HCT116 (cell line): ENCODE results near the gene ATG14. TPM values are rescaled to one million over a fixed set of nuclear protein-coding genes. Genes with fewer than 3 reads are reported as not detected.

Experiments
- ATAC-seq: fragments of 200-7000 bp; cut with Tn5 transposase; 2 replicates; pipeline ENCODE4 v1.9.1; 2020; ENCODE audit warnings: mild to moderate bottlenecking, moderate library complexity
- BruUV-seq: library from RNA; stranded (reverse); fragments of 400-500 nt; replicated peaks from 2 replicates; lab custom pipeline; 2021; lab: Mats Ljungman, UMichigan
- CTCF ChIA-PET: fragments of 300-600 bp; sonication (Branson Sonifier 250); formaldehyde crosslinking; loops from one replicate; lab custom pipeline; 2021; ENCODE audit warnings: antibody characterized with exemption; lab: Charles Lee
- POLR2A ChIA-PET: fragments of 300-600, 350-600 bp; sonication (Branson Sonifier 250); formaldehyde crosslinking; loops from one replicate; lab custom pipeline; 2021; ENCODE audit warnings: antibody characterized with exemption; lab: Charles Lee
- RAD21 ChIA-PET, 2 experiments: fragments of 300-600 bp; sonication (Branson Sonifier 250); formaldehyde crosslinking; loops; one replicate each; lab custom pipeline; 2023; ENCODE audit warnings: low total read pairs in 2 of 2; ENCODE audit not compliant: uncharacterized antibody in 2 of 2, unreplicated experiment in 2 of 2, low non-redundant PET in 1 of 2; lab: Charles Lee
- DNase-seq: peaks from one replicate; pipeline ENCODE4 v3.0.0-alpha.2; 2010; ENCODE audit warnings: low read depth, low spot score
- H2AFZ ChIP-seq: fragments of 200-600 bp; shearing (Covaris generic), sonication (generic); 2 replicates; pipeline ENCODE4 v1.6.1; 2017; ENCODE audit warnings: low read depth, mixed run types, mixed read lengths, antibody characterized with exemption, low read length; ENCODE audit not compliant: poor library complexity, severe bottlenecking
- H3K27ac ChIP-seq: 2 replicates; pipeline ENCODE4 v1.5.1; 2012; ENCODE audit warnings: low read depth, low read length
- H3K27me3 ChIP-seq: fragments of 200-600 bp; sonication (generic); 2 replicates; pipeline ENCODE4 v1.6.1; 2016; ENCODE audit warnings: mixed run types, low read length, mixed read lengths; ENCODE audit not compliant: insufficient read depth
- H3K36me3 ChIP-seq, 2 experiments: fragments of 200-500 bp in 1 of 2; fragments of 200-600 bp in 1 of 2; sonication (Bioruptor generic) in 1 of 2; sonication (generic) in 1 of 2; 2 replicates each; pipeline versions ENCODE4 v1.5.1 to v1.6.1; 2014 to 2016; ENCODE audit warnings: low read length in 2 of 2, inconsistent platforms in 1 of 2, mixed read lengths in 1 of 2, mixed run types in 1 of 2; ENCODE audit not compliant: insufficient read depth in 2 of 2, control insufficient read depth in 1 of 2
- H3K4me1 ChIP-seq, 2 experiments: fragments of 200-600 bp in 1 of 2; sonication (generic) in 1 of 2; 2 replicates each; pipeline versions ENCODE4 v1.5.1 to v1.6.1; 2012 to 2017; ENCODE audit warnings: low read length in 2 of 2, inconsistent platforms in 1 of 2, mild to moderate bottlenecking in 1 of 2, mixed read lengths in 1 of 2, mixed run types in 1 of 2, moderate library complexity in 1 of 2; ENCODE audit not compliant: insufficient read depth in 2 of 2, control insufficient read depth in 1 of 2
- H3K4me2 ChIP-seq: fragments of 200-600 bp; sonication (generic); 2 replicates; pipeline ENCODE4 v1.6.1; 2017; ENCODE audit warnings: mixed run types, low read length, mixed read lengths
- H3K4me3 ChIP-seq, 2 experiments: fragments of 200-600 bp in 1 of 2; sonication (generic) in 1 of 2; replicated peaks in 1 of 2; 2 replicates each; pipeline ENCODE4 v1.5.1; 2011 to 2016; ENCODE audit warnings: low read length in 2 of 2, control low read depth in 1 of 2, low read depth in 1 of 2, mild to moderate bottlenecking in 1 of 2, mixed read lengths in 1 of 2, mixed run types in 1 of 2
- H3K79me2 ChIP-seq: fragments of 200-600 bp; sonication (generic); 2 replicates; pipeline ENCODE4 v1.6.1; 2017; ENCODE audit warnings: mild to moderate bottlenecking, mixed run types, low read length, moderate library complexity, mixed read lengths; ENCODE audit not compliant: insufficient read depth
- H3K9ac ChIP-seq: fragments of 200-600 bp; sonication (generic); 2 replicates; pipeline ENCODE4 v1.6.1; 2016; ENCODE audit warnings: low read length, mixed read lengths
- H3K9me2 ChIP-seq: fragments of 200-600 bp; sonication (generic), shearing (Covaris generic); 2 replicates; pipeline ENCODE4 v1.6.1; 2017; ENCODE audit warnings: mixed run types, mild to moderate bottlenecking, moderate library complexity; ENCODE audit not compliant: insufficient read depth
- H3K9me3 ChIP-seq, 2 experiments: fragments of 200-500 bp in 1 of 2; fragments of 200-600 bp in 1 of 2; sonication (Bioruptor generic) in 1 of 2; sonication (generic) in 1 of 2; 2 replicates each; pipeline ENCODE4 v1.6.1; 2014 to 2017; ENCODE audit warnings: low read length in 2 of 2, mixed read lengths in 2 of 2, inconsistent platforms in 1 of 2, low read depth in 1 of 2, mild to moderate bottlenecking in 1 of 2, mixed run types in 1 of 2, moderate library complexity in 1 of 2; ENCODE audit not compliant: control insufficient read depth in 1 of 2, insufficient read depth in 1 of 2
- H4K20me1 ChIP-seq: fragments of 200-600 bp; sonication (generic), shearing (Covaris generic); 2 replicates; pipeline ENCODE4 v1.6.1; 2017; ENCODE audit warnings: mixed run types, mild to moderate bottlenecking, moderate library complexity; ENCODE audit not compliant: insufficient read depth
- CBX3 ChIP-seq: IDR thresholded peaks from 2 replicates; pipeline ENCODE4 v1.6.1; 2012; ENCODE audit warnings: low read depth
- CEBPB ChIP-seq: IDR thresholded peaks from 2 replicates; pipeline ENCODE4 v1.6.1; 2012; ENCODE audit warnings: low read depth
- CTCF ChIP-seq, 3 experiments: fragments of 200-600 bp in 1 of 3; sonication (generic) in 1 of 3; IDR thresholded peaks in 2 of 3; conservative IDR thresholded peaks in 1 of 3; 2 replicates each; pipeline ENCODE4 v1.5.1; 2012 to 2017; ENCODE audit warnings: low read depth in 2 of 3, low read length in 2 of 3, antibody characterized with exemption in 1 of 3, borderline replicate concordance in 1 of 3, control low read depth in 1 of 3, mild to moderate bottlenecking in 1 of 3, mixed read lengths in 1 of 3, mixed run types in 1 of 3, moderate library complexity in 1 of 3; ENCODE audit not compliant: insufficient read depth in 1 of 3
- ELF1 ChIP-seq: IDR thresholded peaks from 2 replicates; pipeline ENCODE4 v1.6.1; 2012; ENCODE audit warnings: low read depth, borderline replicate concordance
- EZH2 ChIP-seq: fragments of 200-600 bp; sonication (generic); IDR thresholded peaks from 2 replicates; pipeline ENCODE4 v1.6.1; 2017; ENCODE audit warnings: antibody characterized with exemption, mixed run types
- FOSL1 ChIP-seq: IDR thresholded peaks from 2 replicates; pipeline ENCODE4 v1.6.1; 2012; ENCODE audit warnings: low read depth
- JUND ChIP-seq: IDR thresholded peaks from 2 replicates; pipeline ENCODE4 v1.6.1; 2012
- POLR2A ChIP-seq: IDR thresholded peaks from 2 replicates; pipeline ENCODE4 v1.7.0; 2011; ENCODE audit warnings: borderline replicate concordance; ENCODE audit not compliant: insufficient read depth, insufficient read length; ENCODE audit errors: extremely low read depth
- POLR2AphosphoS5 ChIP-seq: IDR thresholded peaks from 2 replicates; pipeline ENCODE4 v1.6.1; 2011; ENCODE audit warnings: mild to moderate bottlenecking, low read depth, low read length, moderate library complexity
- RAD21 ChIP-seq: IDR thresholded peaks from 2 replicates; pipeline ENCODE4 v1.6.1; 2012; ENCODE audit warnings: low read depth, mild to moderate bottlenecking
- REST ChIP-seq: IDR thresholded peaks from 2 replicates; pipeline ENCODE4 v1.6.1; 2012; ENCODE audit warnings: low read depth
- SIN3A ChIP-seq: IDR thresholded peaks from 2 replicates; pipeline ENCODE4 v1.6.1; 2012; ENCODE audit warnings: low read depth
- SP1 ChIP-seq: IDR thresholded peaks from 2 replicates; pipeline ENCODE4 v1.6.1; 2012; ENCODE audit warnings: low read depth
- SRF ChIP-seq: IDR thresholded peaks from 2 replicates; pipeline ENCODE4 v1.6.1; 2012; ENCODE audit warnings: low read depth
- YY1 ChIP-seq: IDR thresholded peaks from 2 replicates; pipeline ENCODE4 v1.6.1; 2011; ENCODE audit warnings: low read length, low read depth, moderate library complexity, mild to moderate bottlenecking; ENCODE audit not compliant: insufficient replicate concordance; ENCODE audit errors: extremely low read depth
- ZBTB33 ChIP-seq: IDR thresholded peaks from 2 replicates; pipeline ENCODE4 v1.6.1; 2011; ENCODE audit warnings: mild to moderate bottlenecking, low read length, moderate library complexity; ENCODE audit not compliant: insufficient replicate concordance; ENCODE audit errors: extremely low read depth
- ZFX ChIP-seq: fragments of 450-650 bp; IDR thresholded peaks from 2 replicates; pipeline ENCODE4 v1.6.1; 2017
- intact Hi-C: fragments of 100-400 bp; cut with micrococcal nuclease; formaldehyde crosslinking; loops from 2 replicates; pipeline ENCODE4 v1.10.0; 2022
- total RNA-seq: library from RNA; stranded (reverse); gene quantifications from one replicate; pipeline ENCODE4 v1.2.1, GENCODE V29; 2021; ENCODE audit not compliant: unreplicated experiment

ATG14 gene
- total RNA-seq, 1 experiment from 2014 or later: 9.9 TPM

- ChIA-PET POLR2A (no interaction called here), RAD21 (interaction anchor here in 1 of 2 experiments (0.9 to 1.0 kb wide), 2 partner anchors 12 to 1041 kb away, joined by 3 to 6 read pairs; no protein-coding TSS in a partner anchor), CTCF (interaction anchor here (0.7 to 2.1 kb wide), 3 partner anchors 12 to 138 kb away, joined by 3 to 11 read pairs (median 3); no protein-coding TSS in a partner anchor)
- H4K20me1 ChIP-seq: no peaks in the 10 kb centered on the region
- no peak overlapping the region for H3K4me2 ChIP-seq
- no peak overlapping the region for H3K4me3 ChIP-seq
- DNase-seq (no peak), ATAC-seq (no peak)
- H3K27me3 ChIP-seq: no peaks in the 10 kb centered on the region
- BruUV-seq: no TSS peak
- no peak overlapping the region for H3K27ac ChIP-seq
- TF ChIP-seq CTCF (IDR thresholded peaks at IDR 0.05 in 2 of 3, conservative IDR thresholded peaks at IDR 0.05 in 1 of 3; ENCODE audit: borderline replicate concordance in 1 of 3, insufficient read depth in 1 of 3, low read depth in 2 of 3, low read length in 2 of 3) (no peak), ZBTB33 (no peak), JUND (no peak), CEBPB (no peak), FOSL1 (no peak), RAD21 (no peak), SP1 (no peak), YY1 (no peak), POLR2A (no peak), EZH2 (no peak), POLR2AphosphoS5 (no peak), SRF (no peak), REST (no peak), ZFX (no peak), ELF1 (no peak), SIN3A (no peak), CBX3 (no peak)
- TF ChIP-seq, all 23 proteins: peak for 0
- Histone ChIP-seq H3K9ac (no peak overlapping the region), H3K36me3 (no peaks in the 10 kb centered on the region), H3K79me2 (no peaks in the 10 kb centered on the region), H3K4me1 (peaks cover 0 to 12% of the 10 kb centered on the region in 2 experiments; a peak in 3 of 4 replicates), H2AFZ (no peak overlapping the region), H3K9me2 (no peaks in the 10 kb centered on the region), H3K9me3 (no peaks in the 10 kb centered on the region)
- intact Hi-C loops: loop anchor here (10.0 kb wide), 1 partner anchor 219 kb away; no protein-coding TSS in a partner anchor
Measured at GRCh38 chr14:55433880-55434804, 22.5 kb upstream of the ATG14 start.
